Left ventricle myocardium superior (tissue), 1 donor: ENCODE results near the gene RMND5A. TPM values are rescaled to one million over a fixed set of nuclear protein-coding genes. Genes with fewer than 3 reads are reported as not detected.
"Not testable (repeated sequence)": the region's sequence is repeated elsewhere in the genome, so short reads cannot be mapped to it uniquely, and the experiment has no call there.

Experiments
- ATAC-seq: fragments of 200-7000 bp; cut with Tn5 transposase; one replicate; pipeline ENCODE4 v1.9.1; 2020; ENCODE audit warnings: mild to moderate bottlenecking, moderate library complexity
- DNase-seq: peaks from one replicate; pipeline ENCODE4 v3.0.0-alpha.2; 2020
- intact Hi-C: fragments of 100-400 bp; cut with micrococcal nuclease; formaldehyde crosslinking; loops from one replicate; pipeline ENCODE4 v1.11.0; 2022
- long read RNA-seq: library from polyadenylated mRNA; unstranded; transcript quantifications from one replicate; pipeline ENCODE4 v2.0.0, GENCODE V29; 2021
- total RNA-seq: library from RNA; stranded (reverse); fragmentation: NEBNext Ultra II Directional; extraction: Animal tissue kit (Norgen Biotek cat#: 25700); gene quantifications from one replicate; pipeline ENCODE4 v1.2.1, GENCODE V29; 2021
- donor health status: DM: no; HTN: yes; CAD: no; lungs with severe emphysema.

RMND5A gene, protein sequence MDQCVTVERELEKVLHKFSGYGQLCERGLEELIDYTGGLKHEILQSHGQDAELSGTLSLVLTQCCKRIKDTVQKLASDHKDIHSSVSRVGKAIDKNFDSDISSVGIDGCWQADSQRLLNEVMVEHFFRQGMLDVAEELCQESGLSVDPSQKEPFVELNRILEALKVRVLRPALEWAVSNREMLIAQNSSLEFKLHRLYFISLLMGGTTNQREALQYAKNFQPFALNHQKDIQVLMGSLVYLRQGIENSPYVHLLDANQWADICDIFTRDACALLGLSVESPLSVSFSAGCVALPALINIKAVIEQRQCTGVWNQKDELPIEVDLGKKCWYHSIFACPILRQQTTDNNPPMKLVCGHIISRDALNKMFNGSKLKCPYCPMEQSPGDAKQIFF
- 114 TPM for total RNA-seq
- long read RNA-seq, full-length matches to known transcripts = 127 of 157 reads
- long read RNA-seq, partial matches to known transcripts = 5 of 157 reads
- long read RNA-seq, other reads (novel, unspliced or antisense) = 25 of 157 reads

DNA sequence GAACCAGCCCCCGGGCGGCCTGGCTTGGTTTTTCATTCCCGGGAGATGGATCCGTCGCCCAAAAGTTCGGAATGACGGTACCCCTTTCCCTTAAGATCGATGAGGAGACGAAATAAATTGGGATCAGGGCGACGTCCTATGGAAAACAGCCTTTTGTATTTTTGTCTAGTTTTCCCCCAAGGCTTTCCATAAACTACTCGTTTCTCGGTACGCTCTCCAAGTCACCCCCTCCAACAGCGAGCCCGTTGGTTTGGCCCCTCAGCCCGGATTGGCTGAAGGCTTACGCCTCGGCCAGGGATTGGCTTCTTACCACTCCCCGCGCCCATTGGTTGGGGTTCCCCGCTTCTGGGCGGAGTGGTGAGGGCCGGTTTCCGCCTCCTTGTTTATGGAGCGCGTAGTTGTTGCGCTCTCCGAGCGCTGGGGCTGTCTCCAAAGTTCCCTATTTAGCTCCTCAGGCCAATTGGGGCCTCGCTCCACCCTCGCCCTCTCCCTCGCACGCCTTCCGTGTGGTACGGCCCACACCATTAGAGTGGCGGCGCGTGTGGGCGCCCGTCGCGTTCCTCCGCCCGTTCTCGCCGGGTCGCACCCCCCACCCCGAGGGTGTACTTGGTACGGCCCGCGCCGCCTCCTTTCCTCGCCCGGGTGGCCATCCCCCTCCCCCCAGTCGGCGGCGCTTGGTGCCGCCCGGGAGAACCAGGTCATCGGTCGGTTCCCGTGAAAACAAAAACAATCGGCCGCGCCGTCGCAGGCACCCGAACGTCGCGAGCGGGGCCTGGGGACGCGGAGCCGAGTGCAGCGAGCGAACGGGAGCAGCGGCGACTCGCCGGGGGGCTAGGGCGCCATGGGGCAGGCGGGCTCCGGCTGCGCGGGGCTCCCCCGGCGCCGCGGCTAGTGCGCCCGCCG lies at the start of gene RMND5A:
Gene RMND5A, plus strand, starts transcription at position 655 of the 903 bp plus-strand sequence. CDS start 377 bp downstream, outside the sequence.
- peak; percentile 96 for ATAC-seq
- peak; percentile 97 for DNase-seq
- intact Hi-C loops = not testable (repeated sequence)

DNA sequence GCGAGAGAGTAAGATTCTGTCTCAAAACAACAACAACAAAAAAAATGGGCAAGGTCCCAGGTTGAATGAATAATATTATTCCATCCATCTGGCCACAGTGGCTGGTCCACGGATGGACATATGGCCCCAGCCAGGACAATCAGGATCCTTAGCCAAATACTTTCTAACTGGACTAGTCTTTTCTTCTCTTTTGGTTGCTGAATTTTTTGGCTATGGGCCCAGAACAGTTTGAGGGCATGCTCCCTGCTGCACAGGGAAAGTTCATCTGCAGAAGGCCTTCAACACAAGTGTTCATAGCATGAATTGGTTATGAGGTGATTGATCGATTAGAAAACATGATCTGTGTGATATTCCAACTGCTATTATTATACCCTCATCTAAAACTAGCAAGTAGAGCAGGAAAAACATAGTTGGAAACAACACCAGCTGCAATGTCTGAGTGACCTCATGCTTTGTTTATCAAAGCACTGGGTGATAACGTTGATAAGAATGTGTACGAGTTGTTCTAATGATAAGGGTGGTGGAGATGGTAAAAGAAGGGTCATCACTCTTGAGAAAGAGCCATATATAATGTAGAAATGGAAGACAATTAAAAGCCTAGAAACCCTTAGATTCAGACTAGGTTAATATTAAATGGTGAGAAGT lies 48.6 kb upstream of the RMND5A start:
- intact Hi-C loops = no loop called here
- DNase-seq (no peak), ATAC-seq (peak; percentile 75)

DNA sequence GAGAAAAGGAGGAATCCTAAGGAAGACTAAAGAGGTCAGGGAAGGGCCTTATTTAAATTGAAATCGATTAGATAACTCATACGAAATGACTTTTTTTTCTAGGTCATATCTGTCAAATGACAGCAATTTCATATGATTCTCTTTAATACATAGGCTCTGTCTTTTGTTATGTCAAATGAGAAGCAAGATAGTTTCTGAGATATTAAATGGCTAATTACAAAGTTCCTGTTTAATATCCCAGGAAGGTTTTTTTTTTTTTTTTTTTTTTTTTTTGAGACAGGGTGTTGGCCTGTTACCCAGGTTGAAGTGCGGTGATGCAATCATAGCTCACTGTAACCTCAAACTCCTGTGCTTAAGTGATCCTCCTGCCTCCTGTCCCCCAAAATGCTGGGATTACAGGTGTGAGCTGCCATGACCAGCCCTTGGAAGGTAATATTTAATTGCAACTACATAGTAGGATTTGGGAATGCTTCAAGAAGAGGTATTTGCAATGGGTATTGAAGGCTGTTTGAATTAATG lies 48.0 kb upstream of the RMND5A start:
- ATAC-seq (peak; percentile 45), DNase-seq (no peak)
- intact Hi-C loops = no loop called here

DNA sequence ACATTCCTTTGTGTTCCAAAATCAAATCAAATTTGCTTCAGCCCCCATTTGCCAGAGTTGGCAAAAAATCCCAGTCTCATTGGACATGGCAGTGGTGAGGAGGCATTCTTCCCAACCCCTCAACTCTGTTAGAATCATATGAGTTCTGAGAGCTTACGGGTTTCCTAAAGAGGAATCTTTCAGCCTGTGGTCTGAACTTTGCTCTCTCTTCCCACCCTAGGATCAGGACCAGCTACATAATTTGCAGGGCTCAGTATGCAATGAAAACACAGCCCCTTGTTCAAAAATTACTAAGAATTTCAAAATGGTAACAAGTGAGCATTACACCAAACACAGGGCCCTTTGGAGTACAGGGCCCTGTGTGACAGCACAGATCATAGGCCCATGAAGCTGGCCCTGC lies 47.1 kb upstream of the RMND5A start:
- DNase-seq (no peak), ATAC-seq (no peak)
- intact Hi-C loops = no loop called here

DNA sequence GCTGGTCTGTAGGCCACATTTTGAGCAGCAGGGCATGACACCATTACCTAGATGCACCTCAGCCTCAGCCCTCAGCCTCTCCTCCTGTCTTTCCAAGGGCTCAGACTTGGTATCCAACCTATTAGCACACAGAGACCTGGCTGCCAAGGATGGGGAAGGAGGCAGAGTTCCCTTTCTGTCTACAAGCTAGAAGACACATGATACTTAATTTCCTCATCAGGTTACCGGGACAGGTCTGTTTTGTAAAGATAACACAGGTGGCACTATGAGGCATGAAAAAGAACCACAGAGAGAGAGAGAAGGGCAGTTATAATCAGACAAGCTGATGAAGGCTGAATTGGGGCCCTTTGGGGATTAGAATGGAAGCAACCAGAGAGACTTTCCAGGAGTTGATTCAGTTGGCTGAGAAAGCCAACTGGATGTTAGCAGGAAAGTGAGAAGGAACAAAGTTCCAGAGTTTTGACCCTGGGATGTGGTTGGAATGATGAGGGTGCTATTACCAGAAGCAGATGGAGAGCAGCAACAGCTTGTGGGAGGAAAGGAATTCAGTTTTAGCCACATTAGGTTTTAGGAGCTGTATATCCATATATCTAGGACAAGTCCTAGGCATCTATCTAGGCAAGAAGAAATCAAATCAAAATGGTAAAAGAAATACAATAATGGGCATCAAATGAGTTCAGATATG lies 46.0 kb upstream of the RMND5A start:
- intact Hi-C loops = no loop called here
- DNase-seq (no peak), ATAC-seq (no peak)

DNA sequence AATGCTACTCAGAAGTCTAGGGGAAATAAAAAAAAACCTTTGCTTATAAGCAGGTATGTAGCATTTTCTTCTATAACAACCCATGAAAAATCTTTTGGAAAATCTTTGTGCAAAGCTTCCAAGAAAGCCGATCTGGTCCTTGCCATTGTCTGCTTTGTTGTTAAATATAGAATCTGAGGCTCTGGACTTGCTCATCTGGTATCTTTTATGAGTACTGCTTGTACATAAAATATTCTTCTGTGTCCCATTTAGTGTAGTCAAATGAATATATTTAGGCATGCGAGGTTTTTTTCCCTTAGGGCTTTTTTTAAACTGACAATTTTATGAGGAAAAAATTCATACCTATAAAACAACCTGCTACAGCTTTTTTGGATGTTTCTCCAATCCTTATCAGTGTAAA lies 45.0 kb upstream of the RMND5A start:
- intact Hi-C loops = no loop called here
- DNase-seq (no peak), ATAC-seq (peak; percentile 60)

DNA sequence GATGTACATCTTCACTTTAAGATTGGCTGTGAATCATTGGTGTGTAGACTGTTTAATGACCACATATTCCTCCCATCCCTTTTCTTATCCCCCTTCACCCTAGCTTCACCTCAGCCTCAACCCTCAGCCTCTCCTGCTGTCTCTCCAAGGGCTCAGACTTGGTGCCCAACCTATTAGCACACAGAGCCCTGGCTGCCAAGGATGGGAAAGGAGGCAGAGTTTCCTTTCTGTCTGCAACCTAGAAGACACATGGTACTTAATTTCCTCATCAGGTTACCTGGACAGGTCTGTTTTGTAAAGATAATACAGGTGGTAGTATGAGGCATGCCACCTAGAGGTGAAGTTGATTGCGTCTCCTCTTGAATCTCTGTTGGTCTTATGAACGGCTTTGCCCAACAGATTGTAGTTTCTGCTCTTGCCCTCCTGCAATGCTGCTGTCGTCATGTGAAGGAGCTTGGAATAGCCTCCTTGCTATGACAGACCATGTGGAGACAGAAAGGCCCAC lies 44.5 kb upstream of the RMND5A start:
- ATAC-seq (peak; percentile 7), DNase-seq (no peak)
- intact Hi-C loops = no loop called here

DNA sequence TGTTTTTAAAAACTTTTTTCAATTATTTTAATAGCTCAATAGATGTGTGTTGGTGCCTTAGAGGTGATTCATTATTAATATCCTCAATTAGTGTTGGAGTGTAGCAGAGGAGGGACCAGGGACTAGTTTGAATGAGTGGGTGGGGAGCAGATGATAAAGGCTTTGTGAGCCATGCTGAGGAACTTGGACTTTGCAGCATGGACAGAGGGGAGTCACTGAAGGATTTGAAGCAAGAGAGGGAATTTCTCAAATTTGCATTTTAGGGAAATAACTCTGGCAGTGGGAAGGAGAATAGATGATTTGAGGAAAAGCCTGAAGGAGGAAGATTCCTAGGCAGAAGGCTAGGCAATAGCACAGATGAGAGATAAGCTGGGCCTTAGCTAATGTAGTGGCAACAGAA lies 42.3 kb upstream of the RMND5A start:
- ATAC-seq = no peak
- DNase-seq = no peak
- intact Hi-C loops = no loop called here

DNA sequence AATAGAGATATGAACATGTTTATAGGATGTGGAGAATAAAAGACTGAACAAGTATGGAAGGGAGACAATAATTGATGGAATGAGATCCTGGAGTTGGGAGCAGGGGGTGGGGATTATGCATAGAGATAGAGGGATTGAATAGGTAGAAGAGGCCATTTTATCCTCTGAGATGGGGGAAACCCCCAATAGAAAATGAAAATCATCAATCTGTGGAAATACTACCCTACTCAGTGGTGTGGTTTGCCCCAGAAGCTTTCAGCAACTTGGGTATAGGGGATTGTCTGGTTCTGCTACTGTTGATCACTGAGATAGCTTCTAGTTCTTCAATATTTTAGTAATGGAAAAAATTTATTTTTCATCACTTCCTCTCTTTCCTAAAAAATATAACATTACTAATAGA lies 41.1 kb upstream of the RMND5A start:
- DNase-seq (no peak), ATAC-seq (no peak)
- intact Hi-C loops = no loop called here

DNA sequence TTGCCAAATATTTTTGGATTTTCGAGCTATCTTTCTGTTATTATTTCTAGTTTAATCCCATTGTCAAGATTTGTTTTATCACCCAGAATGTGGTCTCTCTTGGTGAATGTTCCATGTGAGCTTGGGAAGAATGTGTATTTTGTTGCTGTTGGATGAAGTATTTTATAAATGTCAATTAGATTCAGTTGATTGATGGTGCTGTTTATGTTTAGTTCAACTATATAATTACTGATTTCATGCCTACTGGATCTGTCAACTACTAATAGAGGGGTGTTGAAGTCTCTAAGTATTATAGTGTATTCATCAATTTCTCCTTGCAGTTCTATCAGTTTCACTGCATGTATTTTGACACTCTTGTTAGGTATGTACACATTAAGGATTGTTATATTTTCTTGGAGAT lies 34.7 kb upstream of the RMND5A start:
- intact Hi-C loops = no loop called here
- ATAC-seq (no peak), DNase-seq (no peak)

DNA sequence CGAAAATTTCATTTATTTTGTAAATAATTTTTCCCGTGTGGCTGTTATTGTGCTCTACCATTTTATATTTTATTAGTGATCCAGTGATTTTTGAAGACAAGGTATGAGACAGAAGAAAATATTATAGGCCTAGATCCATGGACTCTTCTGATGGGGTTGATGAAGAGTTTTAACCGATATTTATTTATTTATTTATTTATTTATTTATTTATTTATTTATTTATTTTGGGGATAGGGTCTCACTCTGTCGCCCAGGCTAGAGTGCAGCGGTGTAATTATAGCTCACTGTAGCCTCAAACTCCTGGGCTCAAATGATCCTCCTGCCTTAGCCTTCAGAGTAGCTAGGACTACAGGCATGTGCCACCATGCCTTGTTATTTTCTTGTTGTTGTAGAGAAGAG lies 33.6 kb upstream of the RMND5A start:
- intact Hi-C loops = no loop called here
- DNase-seq (no peak), ATAC-seq (no peak)

DNA sequence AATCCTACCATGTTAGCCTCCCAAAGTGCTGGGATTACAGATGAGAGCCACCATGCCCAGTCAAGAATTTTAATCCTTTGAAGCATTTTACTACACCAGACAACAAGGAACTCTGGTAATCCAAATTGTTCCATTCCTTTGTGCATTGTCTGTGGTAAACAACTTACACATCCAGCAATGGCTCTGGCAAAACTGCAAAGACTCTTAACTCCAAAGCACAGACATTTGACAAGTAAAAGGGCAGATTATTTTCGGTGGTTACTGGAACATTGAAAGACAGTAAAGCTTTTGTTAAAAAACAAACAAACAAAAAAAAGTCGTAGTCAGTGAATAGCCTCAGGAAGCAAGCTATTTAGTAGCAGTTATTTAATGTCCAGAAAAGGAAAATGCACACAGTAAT lies 33.2 kb upstream of the RMND5A start:
- ATAC-seq (no peak), DNase-seq (no peak)
- intact Hi-C loops = no loop called here

DNA sequence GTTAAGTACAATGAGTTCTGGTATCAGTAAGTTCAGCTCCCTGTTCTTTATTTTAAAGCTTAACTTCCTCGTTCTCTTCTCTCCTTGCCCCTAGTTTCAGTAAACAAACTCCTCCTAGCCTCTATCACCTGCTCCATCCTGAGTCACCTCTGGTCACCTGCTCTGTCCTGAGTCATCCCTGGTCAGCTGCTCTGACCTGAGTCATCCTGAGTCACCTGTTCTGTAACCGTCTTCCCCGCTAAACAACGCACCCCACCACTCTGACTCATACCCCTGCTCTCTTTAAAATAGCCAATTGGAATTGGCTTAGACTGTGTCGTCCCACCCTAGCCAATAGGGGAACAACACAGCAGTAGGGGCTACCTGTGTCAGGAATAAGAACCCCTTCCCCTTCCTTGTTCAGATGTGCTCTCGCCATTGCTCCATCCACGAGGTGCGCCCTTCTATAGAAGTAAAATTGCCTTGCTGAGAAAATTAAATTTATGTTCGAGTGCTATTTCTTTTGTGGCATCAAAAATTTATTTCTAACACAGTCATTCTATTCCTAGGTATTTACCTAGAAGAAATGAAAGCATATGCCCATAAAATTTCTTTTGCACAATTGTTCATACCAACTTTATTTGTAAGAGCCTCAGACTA lies 24.9 kb upstream of the RMND5A start:
- DNase-seq = no peak
- no peak for ATAC-seq
- intact Hi-C loops = no loop called here

DNA sequence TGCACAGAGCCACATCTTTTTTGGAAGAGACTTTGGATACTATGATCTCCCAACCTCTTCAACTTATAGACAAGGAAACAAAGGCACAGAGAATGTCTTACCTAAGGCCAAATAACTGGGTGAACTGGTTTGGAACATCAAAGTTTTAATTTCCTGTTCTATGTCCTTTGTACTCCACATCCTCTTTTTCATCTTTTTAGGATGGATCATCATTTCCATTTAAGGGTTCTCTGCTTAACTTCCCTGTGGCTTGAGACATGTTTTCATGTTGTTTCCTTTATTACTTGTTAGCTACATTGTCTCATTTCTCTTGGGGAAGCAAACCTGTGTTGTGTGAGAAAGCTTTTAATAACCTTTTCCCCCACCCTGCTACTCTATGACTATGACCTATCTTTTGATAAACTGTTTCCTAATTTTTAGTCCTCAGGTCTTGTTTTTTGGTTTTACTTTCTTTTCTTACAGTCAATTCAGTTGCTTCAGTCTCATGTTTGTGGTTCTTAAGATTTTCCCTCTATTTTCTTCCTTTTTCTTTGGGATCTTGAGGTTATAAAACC lies 22.5 kb upstream of the RMND5A start:
- DNase-seq (no peak), ATAC-seq (no peak)
- intact Hi-C loops = no loop called here

DNA sequence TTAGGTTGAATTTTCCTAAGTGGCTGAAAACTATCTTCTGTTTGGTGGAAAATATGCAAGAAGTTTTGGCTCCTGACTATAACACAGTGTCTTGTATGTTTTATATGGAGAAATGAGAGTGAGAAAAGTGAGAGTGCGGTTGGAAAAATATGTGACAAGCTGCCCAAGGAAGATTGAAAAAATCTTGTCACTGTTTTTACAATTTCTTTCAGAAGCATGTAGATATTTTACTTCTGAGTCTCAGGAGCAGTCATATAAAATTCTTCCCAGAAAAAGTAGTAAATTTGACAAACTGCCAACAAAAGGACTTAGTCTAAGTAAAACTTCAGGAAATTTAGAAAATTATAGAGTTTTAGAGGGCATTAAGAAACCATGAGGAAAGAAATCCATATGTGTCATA lies 19.4 kb upstream of the RMND5A start:
- DNase-seq (no peak), ATAC-seq (no peak)
- intact Hi-C loops = no loop called here

DNA sequence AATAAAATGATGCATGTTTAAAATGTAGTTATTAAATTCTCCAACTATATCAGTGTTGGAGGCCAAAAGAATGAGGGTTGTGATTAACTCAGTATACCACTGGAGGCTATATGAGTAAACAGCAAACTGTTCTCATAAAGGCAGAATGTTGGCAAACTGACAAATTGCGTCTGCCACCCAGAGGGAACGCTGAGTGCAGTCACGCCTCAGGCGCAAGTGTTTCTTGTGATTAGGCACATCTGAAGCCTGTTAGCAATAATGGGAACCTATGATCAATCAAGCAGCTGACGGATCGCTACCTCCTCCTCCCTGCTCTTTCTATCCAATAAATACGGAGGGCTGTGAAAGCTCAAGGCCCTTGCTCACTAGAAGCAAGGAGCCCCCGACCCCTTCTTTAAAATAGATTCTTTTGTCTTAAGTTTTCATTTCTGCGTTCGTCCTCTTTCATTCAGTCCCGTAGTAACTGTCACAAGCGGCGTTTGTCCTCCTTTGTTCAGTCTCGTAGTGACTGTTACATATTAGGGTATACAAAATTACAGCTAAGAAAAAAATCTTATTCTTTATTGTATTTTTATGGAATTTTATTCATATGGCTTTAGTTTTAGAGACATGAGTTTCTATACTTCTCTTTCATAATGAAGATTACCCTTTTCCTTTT lies 16.3 kb upstream of the RMND5A start:
- peak; percentile 67 for ATAC-seq
- intact Hi-C loops = no loop called here
- peak; percentile 66 for DNase-seq

DNA sequence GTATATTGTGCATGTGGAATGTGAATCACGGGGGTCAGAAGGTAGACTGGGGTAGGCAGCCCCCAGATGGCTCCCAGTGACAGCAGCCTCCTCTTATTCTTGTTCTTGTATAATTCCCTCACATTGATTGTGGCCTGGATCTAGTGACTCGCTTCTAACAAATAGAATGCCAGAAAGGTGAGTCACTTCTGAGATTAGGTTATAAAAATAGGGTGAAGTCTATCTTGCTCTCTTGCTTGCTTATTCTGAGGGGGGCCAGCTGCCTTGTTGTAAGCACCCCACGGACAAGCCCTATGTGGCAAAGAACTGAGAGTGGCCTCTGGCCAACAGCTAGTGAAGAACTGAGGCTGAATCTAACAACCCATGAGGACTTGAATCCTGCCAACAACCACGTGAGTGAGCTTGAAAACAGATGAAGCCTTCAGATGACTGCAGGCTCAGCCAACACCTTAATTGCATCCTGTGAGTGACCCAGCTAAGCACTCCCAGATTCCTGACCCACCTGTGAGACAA lies 15.6 kb upstream of the RMND5A start:
- ATAC-seq (peak; percentile 92), DNase-seq (peak; percentile 69)
- intact Hi-C loops = no loop called here
